ENCODE measurements around the gene C1QL2. TPM values are rescaled to one million over a fixed set of nuclear protein-coding genes. Genes with fewer than 3 reads are reported as not detected.

The C1QL2 gene
- total RNA-seq, 1 experiment from 2014 or later: not detected

- H3K9ac ChIP-seq (ENCODE audit: low read length): no peak overlapping the region
- H3K9me2 ChIP-seq (ENCODE audit: insufficient read depth): no peaks in the 10 kb centered on the region
- H3K36me3 ChIP-seq (ENCODE audit: control insufficient read depth in 1 of 2, insufficient read depth in 2 of 2, low read length in 2 of 2): no peaks in the 10 kb centered on the region
- no peaks in the 10 kb centered on the region for H3K79me2 ChIP-seq (ENCODE audit: insufficient read depth, low read length)
- no peak overlapping the region for H3K4me3 ChIP-seq (replicated peaks in 1 of 2; ENCODE audit: low read depth in 1 of 2, low read length in 2 of 2)
- ChIA-PET POLR2A (no interaction called here), RAD21 (ENCODE audit: low non-redundant PET in 1 of 2, low total read pairs in 2 of 2, uncharacterized antibody in 2 of 2, unreplicated experiment in 2 of 2) (no interaction called here), CTCF (no interaction called here)
- no peaks in the 10 kb centered on the region for H4K20me1 ChIP-seq (ENCODE audit: insufficient read depth)
- H3K27ac ChIP-seq (ENCODE audit: low read depth, low read length): no peak overlapping the region
- intact Hi-C loops (cut with micrococcal nuclease): no loop called here
- DNase-seq (ENCODE audit: low read depth, low spot score) (no peak), ATAC-seq (no peak)
- no TSS peak for BruUV-seq (replicated peaks)
- H3K9me3 ChIP-seq (ENCODE audit: control insufficient read depth in 1 of 2, insufficient read depth in 1 of 2, low read depth in 1 of 2, low read length in 2 of 2): no peaks in the 10 kb centered on the region
- H3K27me3 ChIP-seq (ENCODE audit: insufficient read depth, low read length): peaks cover 48% of the 10 kb centered on the region; the same call in 1 of the 2 replicates
- H2AFZ ChIP-seq (ENCODE audit: low read depth, low read length, poor library complexity, severe bottlenecking): no peak overlapping the region
- TF ChIP-seq ZFX (IDR thresholded peaks at IDR 0.05) (no peak), POLR2AphosphoS5 (IDR thresholded peaks at IDR 0.05; ENCODE audit: low read depth, low read length) (no peak), ATF3 (IDR thresholded peaks at IDR 0.05) (no peak), ZNF274 (IDR thresholded peaks at IDR 0.05; ENCODE audit: low read depth, low read length) (no peak), TCF7L2 (IDR thresholded peaks at IDR 0.05; ENCODE audit: borderline replicate concordance, extremely low read depth, insufficient read depth, insufficient read length) (no peak), SP1 (IDR thresholded peaks at IDR 0.05; ENCODE audit: low read depth) (no peak), YY1 (IDR thresholded peaks at IDR 0.05; ENCODE audit: extremely low read depth, insufficient replicate concordance, low read depth, low read length) (no peak), FOSL1 (IDR thresholded peaks at IDR 0.05; ENCODE audit: low read depth) (no peak), CEBPB (IDR thresholded peaks at IDR 0.05; ENCODE audit: low read depth) (no peak), RAD21 (IDR thresholded peaks at IDR 0.05; ENCODE audit: low read depth) (no peak), SIN3A (IDR thresholded peaks at IDR 0.05; ENCODE audit: low read depth) (no peak), ELF1 (IDR thresholded peaks at IDR 0.05; ENCODE audit: borderline replicate concordance, low read depth) (no peak), CBX3 (IDR thresholded peaks at IDR 0.05; ENCODE audit: low read depth) (no peak), CTCF (IDR thresholded peaks at IDR 0.05 in 2 of 3, conservative IDR thresholded peaks at IDR 0.05 in 1 of 3; ENCODE audit: borderline replicate concordance in 1 of 3, insufficient read depth in 1 of 3, low read depth in 2 of 3, low read length in 2 of 3) (no peak), JUND (IDR thresholded peaks at IDR 0.05) (no peak), EGR1 (IDR thresholded peaks at IDR 0.05; ENCODE audit: low read depth) (no peak), EZH2phosphoT487 (IDR thresholded peaks at IDR 0.05; ENCODE audit: borderline replicate concordance) (no peak), POLR2A (IDR thresholded peaks at IDR 0.05; ENCODE audit: borderline replicate concordance, extremely low read depth, insufficient read depth, insufficient read length) (no peak)
- TF ChIP-seq, protein P1, sequence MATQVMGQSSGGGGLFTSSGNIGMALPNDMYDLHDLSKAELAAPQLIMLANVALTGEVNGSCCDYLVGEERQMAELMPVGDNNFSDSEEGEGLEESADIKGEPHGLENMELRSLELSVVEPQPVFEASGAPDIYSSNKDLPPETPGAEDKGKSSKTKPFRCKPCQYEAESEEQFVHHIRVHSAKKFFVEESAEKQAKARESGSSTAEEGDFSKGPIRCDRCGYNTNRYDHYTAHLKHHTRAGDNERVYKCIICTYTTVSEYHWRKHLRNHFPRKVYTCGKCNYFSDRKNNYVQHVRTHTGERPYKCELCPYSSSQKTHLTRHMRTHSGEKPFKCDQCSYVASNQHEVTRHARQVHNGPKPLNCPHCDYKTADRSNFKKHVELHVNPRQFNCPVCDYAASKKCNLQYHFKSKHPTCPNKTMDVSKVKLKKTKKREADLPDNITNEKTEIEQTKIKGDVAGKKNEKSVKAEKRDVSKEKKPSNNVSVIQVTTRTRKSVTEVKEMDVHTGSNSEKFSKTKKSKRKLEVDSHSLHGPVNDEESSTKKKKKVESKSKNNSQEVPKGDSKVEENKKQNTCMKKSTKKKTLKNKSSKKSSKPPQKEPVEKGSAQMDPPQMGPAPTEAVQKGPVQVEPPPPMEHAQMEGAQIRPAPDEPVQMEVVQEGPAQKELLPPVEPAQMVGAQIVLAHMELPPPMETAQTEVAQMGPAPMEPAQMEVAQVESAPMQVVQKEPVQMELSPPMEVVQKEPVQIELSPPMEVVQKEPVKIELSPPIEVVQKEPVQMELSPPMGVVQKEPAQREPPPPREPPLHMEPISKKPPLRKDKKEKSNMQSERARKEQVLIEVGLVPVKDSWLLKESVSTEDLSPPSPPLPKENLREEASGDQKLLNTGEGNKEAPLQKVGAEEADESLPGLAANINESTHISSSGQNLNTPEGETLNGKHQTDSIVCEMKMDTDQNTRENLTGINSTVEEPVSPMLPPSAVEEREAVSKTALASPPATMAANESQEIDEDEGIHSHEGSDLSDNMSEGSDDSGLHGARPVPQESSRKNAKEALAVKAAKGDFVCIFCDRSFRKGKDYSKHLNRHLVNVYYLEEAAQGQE (IDR thresholded peaks at IDR 0.05; ENCODE audit: low read depth): no peak
- TF ChIP-seq, protein P2, sequence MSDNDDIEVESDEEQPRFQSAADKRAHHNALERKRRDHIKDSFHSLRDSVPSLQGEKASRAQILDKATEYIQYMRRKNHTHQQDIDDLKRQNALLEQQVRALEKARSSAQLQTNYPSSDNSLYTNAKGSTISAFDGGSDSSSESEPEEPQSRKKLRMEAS (IDR thresholded peaks at IDR 0.05): no peak
- no peaks in the 10 kb centered on the region for H3K4me1 ChIP-seq (ENCODE audit: control insufficient read depth in 1 of 2, insufficient read depth in 2 of 2, low read length in 2 of 2)
- no peak overlapping the region for H3K4me2 ChIP-seq (ENCODE audit: low read length)
Observed at GRCh38 chr2:119198240-119198840, 39.8 kb upstream of the C1QL2 start.
